Caki2 (cell line): ENCODE measurements around the gene CHST11. TPM values are rescaled to one million over a fixed set of nuclear protein-coding genes. Genes with fewer than 3 reads are reported as not detected.

Source experiments
- DNase-seq: peaks from one replicate; pipeline ENCODE4 v3.0.0-alpha.2; 2015; ENCODE audit warnings: low read depth
- in situ Hi-C: cut with HindIII; loops from 2 replicates; pipeline ENCODE4 v1.10.0; 2016; ENCODE audit warnings: low sequenced_read_pairs, low pct_unique_long_range_greater_than_20kb, mixed read lengths
- total RNA-seq: library from RNA; depleted of rRNA; stranded (reverse); fragments of >200 nt; shearing (Covaris generic); gene quantifications from 2 replicates; pipeline ENCODE4 v1.2.3, GENCODE V29; 2014; ENCODE audit warnings: low replicate concordance

CHST11 gene
- total RNA-seq, 1 experiment from 2014 or later, result 51.3 TPM

GRCh38 chr12:104659058-104659457 lies 202.3 kb downstream of the CHST11 start:
- no peak for DNase-seq
- in situ Hi-C loops, result no loop called here

GRCh38 chr12:104662203-104662602 lies 205.5 kb downstream of the CHST11 start:
- DNase-seq, result no peak
- in situ Hi-C loops, result no loop called here

GRCh38 chr12:104662908-104663307 lies 206.2 kb downstream of the CHST11 start:
- in situ Hi-C loops, result no loop called here
- no peak for DNase-seq

- DNase-seq, result no peak
- in situ Hi-C loops, result no loop called here
Measured at GRCh38 chr12:104664351-104664750, 207.6 kb downstream of the CHST11 start.

- in situ Hi-C loops, result no loop called here
- DNase-seq, result no peak
Measured at GRCh38 chr12:104665296-104665695, 208.5 kb downstream of the CHST11 start.

GRCh38 chr12:104667139-104667538 lies 210.4 kb downstream of the CHST11 start:
- DNase-seq, result no peak
- in situ Hi-C loops, result no loop called here

- in situ Hi-C loops, result no loop called here
- DNase-seq, result no peak
Measured at GRCh38 chr12:104668274-104668718, 211.5 kb downstream of the CHST11 start.

- in situ Hi-C loops, result no loop called here
- DNase-seq, result no peak
Measured at GRCh38 chr12:104669089-104669721, 212.5 kb downstream of the CHST11 start.

- in situ Hi-C loops, result no loop called here
- no peak for DNase-seq
Measured at GRCh38 chr12:104669851-104670337, 213.1 kb downstream of the CHST11 start.

GRCh38 chr12:104670439-104671408 lies 214.0 kb downstream of the CHST11 start:
- in situ Hi-C loops, result no loop called here
- DNase-seq, result peak; percentile 47

GRCh38 chr12:104671409-104672095 lies 214.8 kb downstream of the CHST11 start:
- peak; percentile 96 for DNase-seq
- in situ Hi-C loops, result no loop called here

- in situ Hi-C loops, result no loop called here
- no peak for DNase-seq
Measured at GRCh38 chr12:104672096-104672445, 215.3 kb downstream of the CHST11 start.

GRCh38 chr12:104672501-104673265 lies 215.9 kb downstream of the CHST11 start:
- in situ Hi-C loops, result no loop called here
- peak; percentile 91 for DNase-seq

- no peak for DNase-seq
- in situ Hi-C loops, result no loop called here
Measured at GRCh38 chr12:104673294-104673693, 216.5 kb downstream of the CHST11 start.

GRCh38 chr12:104673696-104674482 lies 217.1 kb downstream of the CHST11 start:
- in situ Hi-C loops, result no loop called here
- DNase-seq, result no peak

GRCh38 chr12:104676636-104677035 lies 219.9 kb downstream of the CHST11 start:
- in situ Hi-C loops, result no loop called here

GRCh38 chr12:104677441-104678089 lies 220.8 kb downstream of the CHST11 start:
- DNase-seq, result no peak
- in situ Hi-C loops, result no loop called here

More at GRCh38 chr12:104676636-104677035, 219.9 kb downstream of the CHST11 start:
- DNase-seq, result no peak
